GM23248 (cell line): ENCODE results near the gene DMAC2. TPM values are rescaled to one million over a fixed set of nuclear protein-coding genes. Genes with fewer than 3 reads are reported as not detected.

ENCODE experiments used
- DNase-seq: peaks from one replicate; pipeline ENCODE4 v3.0.0-alpha.2; 2015
- H2AFZ ChIP-seq: fragments of 200-600 bp; sonication (generic); 2 replicates; pipeline ENCODE4 v1.6.1; 2016; ENCODE audit warnings: antibody characterized with exemption
- H3F3A ChIP-seq: fragments of 200-600 bp; sonication (generic); 2 replicates; pipeline ENCODE4 v1.6.1; 2016; ENCODE audit warnings: mild to moderate bottlenecking, antibody characterized with exemption, mixed run types; ENCODE audit not compliant: insufficient read depth
- H3K27ac ChIP-seq: fragments of 200-600 bp; sonication (generic); 2 replicates; pipeline ENCODE4 v1.5.1; 2016; ENCODE audit warnings: mild to moderate bottlenecking
- H3K27me3 ChIP-seq: fragments of 200-600 bp; sonication (generic); replicated peaks from 2 replicates; pipeline ENCODE4 v1.6.1; 2016; ENCODE audit warnings: mild to moderate bottlenecking; ENCODE audit not compliant: insufficient read depth
- H3K36me3 ChIP-seq: fragments of 200-600 bp; sonication (generic); 2 replicates; pipeline ENCODE4 v1.6.1; 2016; ENCODE audit warnings: low read depth, mild to moderate bottlenecking
- H3K4me1 ChIP-seq: fragments of 200-600 bp; sonication (generic); 2 replicates; pipeline ENCODE4 v1.6.1; 2016; ENCODE audit warnings: mild to moderate bottlenecking; ENCODE audit not compliant: insufficient read depth
- H3K4me2 ChIP-seq: fragments of 200-600 bp; sonication (generic); one replicate; pipeline ENCODE4 v1.6.1; 2016; ENCODE audit warnings: mild to moderate bottlenecking; ENCODE audit not compliant: unreplicated experiment
- H3K4me3 ChIP-seq: fragments of 200-600 bp; sonication (generic); 2 replicates; pipeline ENCODE4 v1.5.1; 2016; ENCODE audit warnings: mild to moderate bottlenecking
- H3K79me2 ChIP-seq: fragments of 200-600 bp; sonication (generic); 2 replicates; pipeline ENCODE4 v1.6.1; 2016; ENCODE audit warnings: mild to moderate bottlenecking; ENCODE audit not compliant: insufficient read depth
- H3K9ac ChIP-seq: fragments of 200-600 bp; sonication (generic); 2 replicates; pipeline ENCODE4 v1.6.1; 2016; ENCODE audit warnings: mild to moderate bottlenecking
- H3K9me2 ChIP-seq: fragments of 200-600 bp; sonication (generic); 2 replicates; pipeline ENCODE4 v1.6.1; 2016; ENCODE audit warnings: mixed run types, mild to moderate bottlenecking, moderate library complexity; ENCODE audit not compliant: insufficient read depth
- H3K9me3 ChIP-seq: fragments of 200-600 bp; sonication (generic); one replicate; pipeline ENCODE4 v1.6.1; 2017; ENCODE audit warnings: low read depth
- H4K20me1 ChIP-seq: fragments of 200-600 bp; sonication (generic); 2 replicates; pipeline ENCODE4 v1.6.0; 2016; ENCODE audit not compliant: insufficient read depth
- EZH2 ChIP-seq: fragments of 200-600 bp; sonication (generic); IDR thresholded peaks from 2 replicates; pipeline ENCODE4 v1.6.1; 2018; ENCODE audit warnings: antibody characterized with exemption, mild to moderate bottlenecking; ENCODE audit not compliant: insufficient read depth, poor library complexity, severe bottlenecking
- EZH2phosphoT487 ChIP-seq: fragments of 200-600 bp; sonication (generic); IDR thresholded peaks from 2 replicates; pipeline ENCODE4 v1.6.1; 2018; ENCODE audit warnings: antibody characterized with exemption, moderate library complexity, mild to moderate bottlenecking, low read depth; ENCODE audit not compliant: insufficient read depth
- WGBS, 2 experiments: methylation state at CpG; one replicate each; pipeline ENCODE4 v1.1.6; 2015 to 2017; ENCODE audit warnings: low lambda C conversion rate in 2 of 2, low coverage in 1 of 2; ENCODE audit errors: missing lambda C conversion rate in 2 of 2; 5-methylcytosine and 5-hydroxymethylcytosine counted together
- in situ Hi-C: fragments of 300-500 bp; cut with MboI; formaldehyde crosslinking; loops from 2 replicates; pipeline ENCODE4 v1.15.0; 2020
- polyA plus RNA-seq: library from polyadenylated mRNA; unstranded; fragments of >200 nt; fragmentation: Nextera tagmentation; extraction: Ambion mirVana; gene quantifications from 2 replicates; pipeline ENCODE4 v1.2.1, GENCODE V29; 2016
- total RNA-seq: library from RNA; depleted of rRNA; stranded (reverse); fragments of >200 nt; shearing (Covaris generic); gene quantifications from 2 replicates; pipeline ENCODE4 v1.2.3, GENCODE V29; 2014

DMAC2 gene
- total and polyA plus RNA-seq, 2 experiments from 2014 or later: 49.2 to 52.9 TPM

GRCh38 chr19:41421973-41422372, 17.7 kb downstream of the DMAC2 start:
- H3K36me3 ChIP-seq: 0 out of 2 replicates have a peak, but pooled peaks cover 3% of the 10 kb centered on the region
- TF ChIP-seq EZH2phosphoT487: no peak
- TF ChIP-seq EZH2: no peak
- no peaks in the 10 kb centered on the region for H3K79me2 ChIP-seq

GRCh38 chr19:41421314-41421713, 18.4 kb downstream of the DMAC2 start:
- Histone ChIP-seq H3K9me2 (no peaks in the 10 kb centered on the region), H3K4me3 (no peak overlapping the region), H4K20me1 (no peaks in the 10 kb centered on the region), H3F3A (no peaks in the 10 kb centered on the region), H3K79me2 (no peaks in the 10 kb centered on the region), H3K27ac (no peak overlapping the region), H2AFZ (no peak overlapping the region), H3K9ac (no peak overlapping the region), H3K27me3 (no peaks in the 10 kb centered on the region), H3K9me3 (no peaks in the 10 kb centered on the region), H3K4me2 (no peak overlapping the region), H3K36me3 (0 out of 2 replicates have a peak, but pooled peaks cover 3% of the 10 kb centered on the region), H3K4me1 (no peaks in the 10 kb centered on the region)
- DNase-seq: no peak
- in situ Hi-C loops: no loop called here
- no peak for TF ChIP-seq EZH2phosphoT487
- TF ChIP-seq EZH2: no peak
- 83 to 97% methylated on average over 4 to 6 of the region's 6 CpGs for WGBS, 2 experiments

More at GRCh38 chr19:41421973-41422372, 17.7 kb downstream of the DMAC2 start:
- no peaks in the 10 kb centered on the region for H3F3A ChIP-seq
- H3K9me3 ChIP-seq: no peaks in the 10 kb centered on the region
- no peak overlapping the region for H3K4me3 ChIP-seq
- H2AFZ ChIP-seq: no peak overlapping the region
- H4K20me1 ChIP-seq: no peaks in the 10 kb centered on the region
- in situ Hi-C loops: no loop called here
- DNase-seq: no peak
- H3K4me1 ChIP-seq: peaks cover 5% of the 10 kb centered on the region; the same call in 1 of the 2 replicates
- no peak overlapping the region for H3K27ac ChIP-seq
- no peak overlapping the region for H3K9ac ChIP-seq
- no peaks in the 10 kb centered on the region for H3K9me2 ChIP-seq
- 96 to 98% methylated on average over 17 to 20 of the region's 20 CpGs for WGBS, 2 experiments
- no peaks in the 10 kb centered on the region for H3K27me3 ChIP-seq
- H3K4me2 ChIP-seq: no peak overlapping the region

GRCh38 chr19:41420101-41420880, 19.4 kb downstream of the DMAC2 start:
- Histone ChIP-seq H3K79me2 (no peaks in the 10 kb centered on the region), H3K9me2 (no peaks in the 10 kb centered on the region), H3K9ac (no peak overlapping the region), H4K20me1 (no peaks in the 10 kb centered on the region), H3K27ac (no peak overlapping the region), H3F3A (no peaks in the 10 kb centered on the region), H3K27me3 (no peaks in the 10 kb centered on the region), H2AFZ (no peak overlapping the region), H3K36me3 (0 out of 2 replicates have a peak, but pooled peaks cover 3% of the 10 kb centered on the region), H3K4me1 (no peaks in the 10 kb centered on the region), H3K9me3 (no peaks in the 10 kb centered on the region), H3K4me2 (no peak overlapping the region), H3K4me3 (no peak overlapping the region)
- WGBS, 2 experiments: 79% methylated on average over 8 of the region's 8 CpGs
- in situ Hi-C loops: no loop called here
- TF ChIP-seq EZH2: no peak
- no peak for TF ChIP-seq EZH2phosphoT487
- no peak for DNase-seq

GRCh38 chr19:41416194-41416674, 23.5 kb downstream of the DMAC2 start:
- Histone ChIP-seq H3K9ac (no peak overlapping the region), H3K27me3 (no peaks in the 10 kb centered on the region), H3K79me2 (no peaks in the 10 kb centered on the region), H3K36me3 (0 out of 2 replicates have a peak, but pooled peaks cover 3% of the 10 kb centered on the region), H3K4me1 (no peaks in the 10 kb centered on the region), H3K4me3 (no peak overlapping the region), H3F3A (no peaks in the 10 kb centered on the region), H3K9me2 (no peaks in the 10 kb centered on the region), H3K9me3 (no peaks in the 10 kb centered on the region), H3K27ac (no peak overlapping the region), H2AFZ (no peak overlapping the region), H4K20me1 (no peaks in the 10 kb centered on the region), H3K4me2 (no peak overlapping the region)
- TF ChIP-seq EZH2phosphoT487: no peak
- no peak for TF ChIP-seq EZH2
- DNase-seq: no peak
- in situ Hi-C loops: no loop called here
- 97 to 98% methylated on average over 12 of the region's 12 CpGs for WGBS, 2 experiments
